MCF 10A (cell line): ENCODE data around the gene FAM168B. TPM values are rescaled to one million over a fixed set of nuclear protein-coding genes. Genes with fewer than 3 reads are reported as not detected.

Experiments used
- BruUV-seq: library from RNA; stranded (reverse); fragments of 400-500 nt; replicated peaks from 2 replicates; lab custom pipeline; 2021; lab: Mats Ljungman, UMichigan
- CTCF ChIA-PET: fragments of 300-600 bp; sonication (Branson Sonifier 250); formaldehyde crosslinking; extraction: SDS; loops from one replicate; lab custom pipeline; 2021; ENCODE audit warnings: antibody characterized with exemption, inconsistent platforms; lab: Yijun Ruan, JAX
- POLR2A ChIA-PET: fragments of 300-600, 350-650 bp; sonication (Branson Sonifier 250); formaldehyde crosslinking; extraction: SDS; loops from one replicate; lab custom pipeline; 2020; ENCODE audit warnings: antibody characterized with exemption, inconsistent platforms; lab: Yijun Ruan, JAX
- DNase-seq: peaks from one replicate; pipeline ENCODE4 v3.0.0-alpha.2; 2018; ENCODE audit not compliant: unreplicated experiment
- H3K27ac Mint-ChIP-seq: one replicate; pipeline ENCODE4 v1.8.0; 2022; ENCODE audit warnings: mild to moderate bottlenecking, low read depth, mixed read lengths; ENCODE audit not compliant: unreplicated experiment
- H3K27me3 Mint-ChIP-seq: one replicate; pipeline ENCODE4 v1.8.0; 2022; ENCODE audit warnings: mixed read lengths; ENCODE audit not compliant: insufficient read depth, unreplicated experiment
- H3K36me3 Mint-ChIP-seq: one replicate; pipeline ENCODE4 v1.8.0; 2022; ENCODE audit warnings: mild to moderate bottlenecking, moderate library complexity, mixed read lengths; ENCODE audit not compliant: insufficient read depth, unreplicated experiment
- H3K4me1 Mint-ChIP-seq: one replicate; pipeline ENCODE4 v1.8.0; 2022; ENCODE audit warnings: mixed read lengths; ENCODE audit not compliant: insufficient read depth, unreplicated experiment
- H3K4me3 Mint-ChIP-seq: one replicate; pipeline ENCODE4 v1.8.0; 2022; ENCODE audit warnings: mild to moderate bottlenecking, moderate library complexity, mixed read lengths; ENCODE audit not compliant: unreplicated experiment
- H3K9me3 Mint-ChIP-seq: one replicate; pipeline ENCODE4 v1.8.0; 2022; ENCODE audit warnings: mixed read lengths; ENCODE audit not compliant: unreplicated experiment
- CTCF ChIP-seq: fragments of 200-600 bp; IDR thresholded peaks from one replicate; pipeline ENCODE4 v1.8.0; 2022; ENCODE audit warnings: antibody characterized with exemption, mild to moderate bottlenecking; ENCODE audit not compliant: unreplicated experiment
- intact Hi-C: fragments of 100-400 bp; cut with micrococcal nuclease; formaldehyde crosslinking; loops from 2 replicates; pipeline ENCODE4 v1.14.1; 2022
- total RNA-seq: library from RNA; stranded (reverse); gene quantifications from 2 replicates; pipeline ENCODE4 v1.2.3, GENCODE V29; 2022

FAM168B gene
- total RNA-seq, 1 experiment from 2014 or later, result 159 TPM

GRCh38 chr2:131105156-131105949 lies 12.1 kb upstream of the FAM168B start, which contains the start of gene PLEKHB2:
Gene PLEKHB2 (plus strand): TSS chr2:131105336. CDS start chr2:131120942, 15,606 bp downstream.
- CTCF ChIA-PET, result interaction anchor here (0.6 to 1.9 kb wide), 5 partner anchors 13 to 306 kb away, joined by 3 to 4 read pairs (median 3); no protein-coding TSS in a partner anchor
- no peak for TF ChIP-seq CTCF
- POLR2A ChIA-PET, result interaction anchor here (0.7 to 4.6 kb wide), 17 partner anchors 12 to 1311 kb away, joined by 3 to 138 read pairs (median 5); partner anchors contain the start of genes FAM168B, GPR39 and IMP4
- BruUV-seq, result no TSS peak
- H3K4me1 Mint-ChIP-seq, result peaks cover 15% of the 10 kb centered on the region
- peak within 1 kb of the TSS; percentile 87 for H3K4me3 Mint-ChIP-seq
- DNase-seq, result peak; percentile 87
- H3K36me3 Mint-ChIP-seq, result peaks cover 38% of the 10 kb centered on the region
- intact Hi-C loops, result loop anchor here (1.0 kb wide), 1 partner anchor 12 kb away; the partner anchor contains the start of gene FAM168B
- H3K9me3 Mint-ChIP-seq, result no peaks in the 10 kb centered on the region
- peak within 1 kb of the TSS; percentile 92 for H3K27ac Mint-ChIP-seq
- H3K27me3 Mint-ChIP-seq, result no peaks in the 10 kb centered on the region

- peak; percentile 77 for DNase-seq
- no peaks in the 10 kb centered on the region for H3K9me3 Mint-ChIP-seq
- intact Hi-C loops, result loop anchor here (1.0 kb wide), 1 partner anchor 11 kb away; the partner anchor contains the start of gene FAM168B
- POLR2A ChIA-PET, result interaction anchor here (0.6 to 4.6 kb wide), 16 partner anchors 12 to 1312 kb away, joined by 3 to 138 read pairs (median 3); partner anchors contain the start of genes FAM168B, GPR39 and IMP4
- CTCF ChIA-PET, result interaction anchor here (0.6 to 1.6 kb wide), 6 partner anchors 12 to 305 kb away, joined by 3 read pairs; partner anchors contain the start of gene FAM168B
- peak overlapping the region; percentile 92 for H3K27ac Mint-ChIP-seq
- peaks cover 31% of the 10 kb centered on the region for H3K36me3 Mint-ChIP-seq
- peak; percentile 16 for TF ChIP-seq CTCF
- no peaks in the 10 kb centered on the region for H3K27me3 Mint-ChIP-seq
- H3K4me3 Mint-ChIP-seq, result peak overlapping the region; percentile 87
- peaks cover 15% of the 10 kb centered on the region for H3K4me1 Mint-ChIP-seq
- TSS peak; percentile 69 for BruUV-seq
Observed at GRCh38 chr2:131104487-131105155, 11.4 kb upstream of the FAM168B start.

GRCh38 chr2:131103165-131103564 lies 9.9 kb upstream of the FAM168B start:
- intact Hi-C loops, result no loop called here
- Mint-ChIP-seq H3K4me3 (no peak overlapping the region), H3K27me3 (no peaks in the 10 kb centered on the region), H3K4me1 (peaks cover 15% of the 10 kb centered on the region), H3K27ac (no peak overlapping the region), H3K36me3 (peaks cover 16% of the 10 kb centered on the region), H3K9me3 (no peaks in the 10 kb centered on the region)
- TF ChIP-seq CTCF, result no peak
- DNase-seq, result no peak
- BruUV-seq, result no TSS peak
- ChIA-PET POLR2A (interaction anchor here (0.7 to 4.6 kb wide), 3 partner anchors 10 to 735 kb away, joined by 4 to 138 read pairs (median 18); partner anchors contain the start of gene FAM168B), CTCF (interaction anchor here (0.5 to 1.3 kb wide), 3 partner anchors 8 to 177 kb away, joined by 3 read pairs; no protein-coding TSS in a partner anchor)
